HCT116 (cell line): Measurements from ENCODE around the gene DCHS2. TPM values are rescaled to one million over a fixed set of nuclear protein-coding genes. Genes with fewer than 3 reads are reported as not detected.

Experiments used
- ATAC-seq: fragments of 200-7000 bp; cut with Tn5 transposase; 2 replicates; pipeline ENCODE4 v1.9.1; 2020; ENCODE audit warnings: mild to moderate bottlenecking, moderate library complexity
- BruUV-seq: library from RNA; stranded (reverse); fragments of 400-500 nt; replicated peaks from 2 replicates; lab custom pipeline; 2021; lab: Mats Ljungman, UMichigan
- CTCF ChIA-PET: fragments of 300-600 bp; sonication (Branson Sonifier 250); formaldehyde crosslinking; loops from one replicate; lab custom pipeline; 2021; ENCODE audit warnings: antibody characterized with exemption; lab: Charles Lee
- POLR2A ChIA-PET: fragments of 300-600, 350-600 bp; sonication (Branson Sonifier 250); formaldehyde crosslinking; loops from one replicate; lab custom pipeline; 2021; ENCODE audit warnings: antibody characterized with exemption; lab: Charles Lee
- RAD21 ChIA-PET, 2 experiments: fragments of 300-600 bp; sonication (Branson Sonifier 250); formaldehyde crosslinking; loops; one replicate each; lab custom pipeline; 2023; ENCODE audit warnings: low total read pairs in 2 of 2; ENCODE audit not compliant: uncharacterized antibody in 2 of 2, unreplicated experiment in 2 of 2, low non-redundant PET in 1 of 2; lab: Charles Lee
- DNase-seq: peaks from one replicate; pipeline ENCODE4 v3.0.0-alpha.2; 2010; ENCODE audit warnings: low read depth, low spot score
- H2AFZ ChIP-seq: fragments of 200-600 bp; shearing (Covaris generic), sonication (generic); 2 replicates; pipeline ENCODE4 v1.6.1; 2017; ENCODE audit warnings: low read depth, mixed run types, mixed read lengths, antibody characterized with exemption, low read length; ENCODE audit not compliant: poor library complexity, severe bottlenecking
- H3K27ac ChIP-seq: 2 replicates; pipeline ENCODE4 v1.5.1; 2012; ENCODE audit warnings: low read depth, low read length
- H3K27me3 ChIP-seq: fragments of 200-600 bp; sonication (generic); 2 replicates; pipeline ENCODE4 v1.6.1; 2016; ENCODE audit warnings: mixed run types, low read length, mixed read lengths; ENCODE audit not compliant: insufficient read depth
- H3K36me3 ChIP-seq, 2 experiments: fragments of 200-500 bp in 1 of 2; fragments of 200-600 bp in 1 of 2; sonication (Bioruptor generic) in 1 of 2; sonication (generic) in 1 of 2; 2 replicates each; pipeline versions ENCODE4 v1.5.1 to v1.6.1; 2014 to 2016; ENCODE audit warnings: low read length in 2 of 2, inconsistent platforms in 1 of 2, mixed read lengths in 1 of 2, mixed run types in 1 of 2; ENCODE audit not compliant: insufficient read depth in 2 of 2, control insufficient read depth in 1 of 2
- H3K4me1 ChIP-seq, 2 experiments: fragments of 200-600 bp in 1 of 2; sonication (generic) in 1 of 2; 2 replicates each; pipeline versions ENCODE4 v1.5.1 to v1.6.1; 2012 to 2017; ENCODE audit warnings: low read length in 2 of 2, inconsistent platforms in 1 of 2, mild to moderate bottlenecking in 1 of 2, mixed read lengths in 1 of 2, mixed run types in 1 of 2, moderate library complexity in 1 of 2; ENCODE audit not compliant: insufficient read depth in 2 of 2, control insufficient read depth in 1 of 2
- H3K4me2 ChIP-seq: fragments of 200-600 bp; sonication (generic); 2 replicates; pipeline ENCODE4 v1.6.1; 2017; ENCODE audit warnings: mixed run types, low read length, mixed read lengths
- H3K4me3 ChIP-seq, 2 experiments: fragments of 200-600 bp in 1 of 2; sonication (generic) in 1 of 2; replicated peaks in 1 of 2; 2 replicates each; pipeline ENCODE4 v1.5.1; 2011 to 2016; ENCODE audit warnings: low read length in 2 of 2, control low read depth in 1 of 2, low read depth in 1 of 2, mild to moderate bottlenecking in 1 of 2, mixed read lengths in 1 of 2, mixed run types in 1 of 2
- H3K79me2 ChIP-seq: fragments of 200-600 bp; sonication (generic); 2 replicates; pipeline ENCODE4 v1.6.1; 2017; ENCODE audit warnings: mild to moderate bottlenecking, mixed run types, low read length, moderate library complexity, mixed read lengths; ENCODE audit not compliant: insufficient read depth
- H3K9ac ChIP-seq: fragments of 200-600 bp; sonication (generic); 2 replicates; pipeline ENCODE4 v1.6.1; 2016; ENCODE audit warnings: low read length, mixed read lengths
- H3K9me2 ChIP-seq: fragments of 200-600 bp; sonication (generic), shearing (Covaris generic); 2 replicates; pipeline ENCODE4 v1.6.1; 2017; ENCODE audit warnings: mixed run types, mild to moderate bottlenecking, moderate library complexity; ENCODE audit not compliant: insufficient read depth
- H3K9me3 ChIP-seq, 2 experiments: fragments of 200-500 bp in 1 of 2; fragments of 200-600 bp in 1 of 2; sonication (Bioruptor generic) in 1 of 2; sonication (generic) in 1 of 2; 2 replicates each; pipeline ENCODE4 v1.6.1; 2014 to 2017; ENCODE audit warnings: low read length in 2 of 2, mixed read lengths in 2 of 2, inconsistent platforms in 1 of 2, low read depth in 1 of 2, mild to moderate bottlenecking in 1 of 2, mixed run types in 1 of 2, moderate library complexity in 1 of 2; ENCODE audit not compliant: control insufficient read depth in 1 of 2, insufficient read depth in 1 of 2
- H4K20me1 ChIP-seq: fragments of 200-600 bp; sonication (generic), shearing (Covaris generic); 2 replicates; pipeline ENCODE4 v1.6.1; 2017; ENCODE audit warnings: mixed run types, mild to moderate bottlenecking, moderate library complexity; ENCODE audit not compliant: insufficient read depth
- CBX3 ChIP-seq: IDR thresholded peaks from 2 replicates; pipeline ENCODE4 v1.6.1; 2012; ENCODE audit warnings: low read depth
- EGR1 ChIP-seq: IDR thresholded peaks from 2 replicates; pipeline ENCODE4 v1.6.1; 2012; ENCODE audit warnings: low read depth
- ELF1 ChIP-seq: IDR thresholded peaks from 2 replicates; pipeline ENCODE4 v1.6.1; 2012; ENCODE audit warnings: low read depth, borderline replicate concordance
- EZH2 ChIP-seq: fragments of 200-600 bp; sonication (generic); IDR thresholded peaks from 2 replicates; pipeline ENCODE4 v1.6.1; 2017; ENCODE audit warnings: antibody characterized with exemption, mixed run types
- FOSL1 ChIP-seq: IDR thresholded peaks from 2 replicates; pipeline ENCODE4 v1.6.1; 2012; ENCODE audit warnings: low read depth
- POLR2A ChIP-seq: IDR thresholded peaks from 2 replicates; pipeline ENCODE4 v1.7.0; 2011; ENCODE audit warnings: borderline replicate concordance; ENCODE audit not compliant: insufficient read depth, insufficient read length; ENCODE audit errors: extremely low read depth
- POLR2AphosphoS5 ChIP-seq: IDR thresholded peaks from 2 replicates; pipeline ENCODE4 v1.6.1; 2011; ENCODE audit warnings: mild to moderate bottlenecking, low read depth, low read length, moderate library complexity
- RAD21 ChIP-seq: IDR thresholded peaks from 2 replicates; pipeline ENCODE4 v1.6.1; 2012; ENCODE audit warnings: low read depth, mild to moderate bottlenecking
- YY1 ChIP-seq: IDR thresholded peaks from 2 replicates; pipeline ENCODE4 v1.6.1; 2011; ENCODE audit warnings: low read length, low read depth, moderate library complexity, mild to moderate bottlenecking; ENCODE audit not compliant: insufficient replicate concordance; ENCODE audit errors: extremely low read depth
- ZBTB33 ChIP-seq: IDR thresholded peaks from 2 replicates; pipeline ENCODE4 v1.6.1; 2011; ENCODE audit warnings: mild to moderate bottlenecking, low read length, moderate library complexity; ENCODE audit not compliant: insufficient replicate concordance; ENCODE audit errors: extremely low read depth
- ZNF274 ChIP-seq: fragments of 200-500 bp; sonication (Bioruptor generic); IDR thresholded peaks from 2 replicates; pipeline ENCODE4 v1.6.1; 2014; ENCODE audit warnings: mild to moderate bottlenecking, low read depth, low read length, inconsistent platforms
- intact Hi-C: fragments of 100-400 bp; cut with micrococcal nuclease; formaldehyde crosslinking; loops from 2 replicates; pipeline ENCODE4 v1.10.0; 2022
- total RNA-seq: library from RNA; stranded (reverse); gene quantifications from one replicate; pipeline ENCODE4 v1.2.1, GENCODE V29; 2021; ENCODE audit not compliant: unreplicated experiment

DCHS2 gene
- total RNA-seq, 1 experiment from 2014 or later, result 0.05 TPM

GRCh38 chr4:154313004-154313585 is 178.5 kb downstream of the DCHS2 start (continued):
- TF ChIP-seq EGR1, result no peak
- TF ChIP-seq POLR2AphosphoS5, result no peak
- TF ChIP-seq FOSL1, result no peak
- no peak for TF ChIP-seq RAD21
- TF ChIP-seq POLR2A, result no peak

GRCh38 chr4:154312246-154312645 is 179.4 kb downstream of the DCHS2 start:
- no peak overlapping the region for H3K4me2 ChIP-seq
- no peaks in the 10 kb centered on the region for H3K9me2 ChIP-seq
- no peaks in the 10 kb centered on the region for H4K20me1 ChIP-seq
- H3K4me3 ChIP-seq, result no peak overlapping the region
- no peaks in the 10 kb centered on the region; a peak in 1 of 4 replicates for H3K9me3 ChIP-seq
- H3K4me1 ChIP-seq, result no peaks in the 10 kb centered on the region
- ChIA-PET CTCF (no interaction called here), POLR2A (no interaction called here), RAD21 (no interaction called here)
- no peaks in the 10 kb centered on the region for H3K79me2 ChIP-seq
- no peak for ATAC-seq
- no peak overlapping the region for H2AFZ ChIP-seq
- intact Hi-C loops, result no loop called here
- no TSS peak for BruUV-seq
- TF ChIP-seq CBX3 (no peak), ZNF274 (no peak)
- no peak overlapping the region for H3K27ac ChIP-seq
- DNase-seq, result no peak
- no peaks in the 10 kb centered on the region for H3K36me3 ChIP-seq
- no peaks in the 10 kb centered on the region for H3K27me3 ChIP-seq
- no peak overlapping the region for H3K9ac ChIP-seq

GRCh38 chr4:154310578-154310977 is 181.0 kb downstream of the DCHS2 start:
- Histone ChIP-seq H3K9ac (no peak overlapping the region), H2AFZ (no peak overlapping the region), H3K4me2 (no peak overlapping the region), H4K20me1 (no peaks in the 10 kb centered on the region), H3K27ac (no peak overlapping the region), H3K79me2 (no peaks in the 10 kb centered on the region), H3K36me3 (no peaks in the 10 kb centered on the region), H3K4me1 (no peaks in the 10 kb centered on the region), H3K27me3 (no peaks in the 10 kb centered on the region), H3K4me3 (no peak overlapping the region), H3K9me3 (no peaks in the 10 kb centered on the region; a peak in 1 of 4 replicates), H3K9me2 (no peaks in the 10 kb centered on the region)
- DNase-seq, result no peak
- CTCF ChIA-PET, result no interaction called here
- RAD21 ChIA-PET, result no interaction called here
- TF ChIP-seq YY1 (no peak), ELF1 (no peak), ZNF274 (no peak), ZBTB33 (no peak), POLR2AphosphoS5 (no peak), FOSL1 (no peak), EZH2 (no peak)
- no TSS peak for BruUV-seq
- intact Hi-C loops, result no loop called here
- POLR2A ChIA-PET, result no interaction called here
- ATAC-seq, result no peak
